NCI-H526 (cell line): ENCODE results near the gene MIA2.
"Not testable (repeated sequence)": the region's sequence is repeated elsewhere in the genome, so short reads cannot be mapped to it uniquely, and the experiment has no call there.

Experiments
- DNase-seq, 2 experiments: peaks; one replicate each; lab custom pipeline; 2025; lab: John Stamatoyannopoulos, UW

The MIA2 gene

GRCh38 chr14:39233680-39234326 lies at the start of gene MIA2:
Gene MIA2 (plus strand): TSS chr14:39233915. CDS start chr14:39234115, 200 bp downstream.
- DNase-seq: peak in 1 of 2 experiments; percentile 10

DNA sequence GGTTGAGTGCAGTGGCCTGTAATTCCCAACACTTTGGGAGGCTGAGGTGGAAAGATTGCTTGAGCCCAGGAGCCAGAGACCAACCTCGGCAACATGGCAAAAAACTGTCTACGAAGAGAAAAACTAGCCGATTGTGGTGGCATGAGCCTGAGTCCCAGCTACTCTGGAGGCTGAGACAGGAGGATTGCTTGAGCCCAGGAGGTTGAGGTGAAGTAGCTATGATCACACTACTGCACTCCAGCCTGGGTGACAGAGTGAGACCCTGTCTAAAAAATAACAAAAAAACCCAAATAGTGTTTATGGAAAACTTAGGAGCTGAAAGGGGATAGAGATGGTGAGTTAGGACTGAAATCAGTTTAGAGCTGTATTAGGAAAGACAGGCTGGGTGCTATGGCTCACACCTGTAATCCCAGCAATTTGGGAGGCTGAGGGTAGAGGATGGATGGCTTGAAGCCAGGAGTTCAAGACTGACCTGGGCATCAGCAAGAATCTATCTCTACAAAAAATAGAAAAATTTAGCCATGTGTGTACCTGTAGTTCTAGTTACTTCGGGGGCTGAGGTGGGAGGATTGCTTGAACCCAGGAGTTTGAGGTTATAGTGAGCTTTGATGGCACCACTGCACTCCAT lies 49.0 kb upstream of the MIA2 start:
- no peak for DNase-seq

- no peak for DNase-seq
These were observed 48.3 kb upstream of the MIA2 start for GRCh38 chr14:39185256-39186049.

DNA sequence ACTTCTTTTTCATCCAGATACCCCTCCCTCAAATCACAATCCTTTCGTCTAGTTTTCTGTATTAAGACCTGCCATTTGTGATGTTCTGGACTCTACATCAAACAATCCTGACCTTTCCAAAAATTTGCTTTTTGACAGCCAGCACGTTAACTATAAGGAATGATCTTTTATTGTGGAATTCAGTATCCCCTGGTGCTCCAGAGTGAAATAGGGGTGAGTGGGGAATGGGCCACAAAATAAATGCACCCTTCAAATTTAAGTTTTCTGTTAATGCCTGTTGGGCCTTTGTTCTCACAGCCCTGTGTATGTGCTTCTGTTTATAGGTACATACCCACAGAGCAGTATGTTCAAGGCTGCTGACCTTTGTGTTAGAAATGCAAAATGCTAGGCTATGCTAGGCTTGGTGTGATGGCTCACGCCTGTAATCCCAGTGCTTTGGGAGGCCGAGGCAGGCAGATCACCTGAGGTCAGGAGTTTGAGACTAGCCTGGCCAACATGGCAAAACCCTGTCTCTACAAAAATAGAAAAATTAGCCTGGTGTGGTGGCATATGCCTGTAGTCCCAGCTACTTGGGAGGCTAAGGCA lies 46.7 kb upstream of the MIA2 start:
- no peak for DNase-seq

DNA sequence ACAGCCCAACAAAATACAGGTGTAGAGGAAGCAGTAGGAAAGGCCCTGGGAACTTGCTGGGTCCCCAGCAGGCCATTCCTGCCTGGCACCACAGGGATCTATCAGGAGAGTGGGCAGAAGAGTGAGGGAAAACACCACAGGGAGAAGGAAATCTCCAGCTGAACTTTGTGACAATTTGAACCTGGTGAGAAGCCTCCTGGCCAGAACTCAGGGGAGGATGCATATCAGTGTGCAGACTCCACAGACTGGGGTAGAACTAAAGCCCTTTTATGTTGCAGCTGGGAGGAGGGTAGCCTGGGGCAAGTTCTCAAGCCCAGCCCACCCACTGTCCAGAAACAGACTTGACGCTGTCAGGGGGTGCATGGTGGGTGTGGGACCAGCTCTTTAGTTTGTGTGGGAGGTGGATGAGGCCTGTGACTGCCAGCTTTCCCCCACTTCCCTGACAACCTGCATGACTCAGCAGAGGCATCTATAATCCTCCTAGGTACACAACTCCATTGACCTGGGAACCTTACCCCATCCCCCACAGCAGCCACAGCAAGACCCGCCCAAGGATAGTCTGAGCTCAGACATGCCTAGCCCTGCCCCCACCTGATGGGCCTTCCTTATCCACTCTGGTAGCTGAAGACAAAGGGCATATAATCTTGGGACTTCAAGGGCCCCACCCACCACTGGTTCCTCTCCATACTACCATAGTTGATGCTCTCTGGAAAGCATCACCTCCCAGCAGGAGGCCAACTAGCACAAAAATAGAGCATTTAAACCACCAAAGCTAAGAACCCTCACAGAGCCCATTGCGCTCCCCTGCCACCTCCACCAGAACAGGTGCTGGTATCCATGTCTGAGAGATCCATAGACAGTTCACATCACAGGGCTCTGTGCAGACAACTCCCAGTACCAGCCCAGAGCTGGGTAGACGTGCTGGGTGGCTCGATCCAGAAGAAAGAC lies 29.8 kb upstream of the MIA2 start:
- no peak for DNase-seq

DNA sequence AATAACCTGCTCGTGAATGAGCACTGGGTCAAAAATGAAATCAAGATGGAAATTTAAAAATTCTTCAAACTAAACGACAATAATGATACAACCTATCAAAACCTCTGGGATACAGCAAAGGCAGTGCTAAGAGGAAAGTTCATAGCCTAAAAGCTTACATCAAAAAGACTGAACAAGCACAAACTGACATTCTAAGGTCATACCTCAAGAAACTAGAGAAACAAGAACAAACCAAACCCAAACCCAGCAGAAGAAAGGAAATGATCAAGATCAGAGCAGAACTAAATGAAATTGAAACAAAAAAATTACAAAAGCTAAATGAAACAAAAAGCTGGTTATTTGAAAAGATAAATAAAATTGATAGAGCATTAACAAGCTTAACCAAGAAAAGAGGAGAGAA lies 26.3 kb upstream of the MIA2 start:
- not testable (repeated sequence) for DNase-seq

DNA sequence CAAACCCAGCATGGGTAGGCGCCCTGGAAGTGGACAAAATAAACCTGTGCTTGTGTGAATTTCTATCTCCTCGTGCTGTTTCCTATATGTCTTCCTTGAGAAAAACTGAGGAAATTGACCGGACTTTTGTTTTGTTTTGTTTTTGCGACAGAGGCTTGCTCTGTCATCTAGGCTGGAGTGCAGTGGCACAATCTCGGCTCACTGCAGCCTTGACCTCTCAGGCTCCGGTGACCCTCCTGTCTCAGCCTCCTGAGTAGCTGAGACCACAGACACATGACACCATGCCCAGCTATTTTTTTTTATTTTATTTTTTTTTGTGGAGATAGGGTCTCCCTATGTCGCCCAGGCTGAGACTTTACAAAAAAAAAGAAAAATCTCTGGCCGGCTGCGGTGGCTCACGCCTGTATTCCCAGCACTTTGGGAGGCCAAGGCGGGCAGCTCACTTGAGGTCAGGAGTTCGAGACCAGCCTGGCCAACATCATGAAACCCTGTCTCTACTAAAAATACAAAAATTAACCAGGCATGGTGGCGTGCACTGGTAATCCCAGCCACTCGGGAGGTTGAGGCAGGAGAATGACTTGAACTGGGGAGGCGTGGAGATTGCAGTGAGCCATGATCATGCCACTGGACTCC lies 22.5 kb upstream of the MIA2 start:
- no peak for DNase-seq

- no peak for DNase-seq
These were observed 21.7 kb upstream of the MIA2 start for GRCh38 chr14:39212034-39212433.

DNA sequence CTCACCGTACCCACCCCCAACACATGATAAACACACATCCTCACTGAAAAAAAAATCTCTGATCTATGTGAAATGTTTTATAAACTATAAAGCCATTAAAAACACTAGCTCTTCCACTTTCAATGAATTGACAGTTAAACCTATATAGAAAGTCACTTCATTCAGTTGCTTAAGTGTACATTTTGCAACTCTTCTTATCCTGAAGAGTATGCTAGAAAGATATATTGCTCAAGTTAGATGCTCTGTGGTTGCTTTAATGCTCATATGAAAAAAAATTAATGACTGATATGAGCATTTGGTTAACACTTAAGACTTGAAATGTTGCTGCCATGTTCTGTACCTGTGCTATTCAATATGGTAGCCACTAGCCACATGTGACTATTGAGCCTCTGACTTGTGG lies 21.0 kb upstream of the MIA2 start:
- no peak for DNase-seq

DNA sequence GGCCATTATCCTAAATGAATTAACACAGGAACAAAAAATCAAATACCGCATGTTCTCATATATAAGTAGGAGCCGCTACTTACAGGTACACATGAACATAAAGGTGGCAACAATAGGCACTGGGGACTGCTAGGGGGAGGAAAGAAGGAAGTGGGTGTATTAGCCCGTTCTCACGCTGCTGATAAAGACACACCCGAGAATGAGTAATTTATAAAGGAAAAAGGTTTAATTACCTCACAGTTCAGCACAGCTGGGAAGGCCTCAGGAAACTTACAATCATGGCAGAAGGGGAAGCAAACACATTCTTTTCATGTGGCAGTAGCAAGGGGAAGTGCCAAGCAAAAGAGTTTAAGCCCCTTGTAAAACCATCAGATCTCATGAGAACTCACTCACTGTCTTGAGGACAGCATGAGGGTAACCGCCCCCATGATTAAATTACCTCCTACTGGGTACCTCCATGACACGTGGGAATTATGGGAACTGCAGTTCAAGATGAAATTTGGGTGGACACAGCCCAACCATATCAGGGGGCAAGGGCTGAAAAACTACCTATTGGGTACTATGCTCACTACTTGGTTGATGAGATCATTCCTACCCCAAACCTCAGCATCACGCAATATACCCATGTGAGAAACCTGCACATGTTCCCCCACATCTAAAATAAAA lies 16.4 kb upstream of the MIA2 start:
- no peak for DNase-seq

- DNase-seq: no peak
These were observed 15.4 kb upstream of the MIA2 start for GRCh38 chr14:39218171-39218769.

DNA sequence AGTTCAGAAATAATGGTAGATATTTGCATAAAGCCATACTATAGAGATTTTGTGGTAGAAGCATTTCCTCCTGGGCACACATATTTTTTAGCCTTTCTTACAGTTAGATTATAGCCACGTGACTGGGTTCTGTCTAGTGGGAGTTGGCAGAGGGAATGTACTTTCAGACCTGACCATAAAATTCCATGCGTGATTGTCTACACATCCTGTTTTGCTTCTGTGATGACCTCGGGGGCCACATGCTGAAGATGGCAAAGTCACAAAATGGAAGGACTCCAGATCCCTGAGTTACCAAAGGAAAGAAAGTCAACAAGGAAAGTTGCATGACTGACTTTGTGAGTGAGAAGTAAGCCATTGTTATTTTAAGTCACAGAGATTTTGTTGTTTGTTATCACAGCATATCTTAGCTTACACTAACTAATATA lies 14.6 kb upstream of the MIA2 start:
- no peak for DNase-seq

DNA sequence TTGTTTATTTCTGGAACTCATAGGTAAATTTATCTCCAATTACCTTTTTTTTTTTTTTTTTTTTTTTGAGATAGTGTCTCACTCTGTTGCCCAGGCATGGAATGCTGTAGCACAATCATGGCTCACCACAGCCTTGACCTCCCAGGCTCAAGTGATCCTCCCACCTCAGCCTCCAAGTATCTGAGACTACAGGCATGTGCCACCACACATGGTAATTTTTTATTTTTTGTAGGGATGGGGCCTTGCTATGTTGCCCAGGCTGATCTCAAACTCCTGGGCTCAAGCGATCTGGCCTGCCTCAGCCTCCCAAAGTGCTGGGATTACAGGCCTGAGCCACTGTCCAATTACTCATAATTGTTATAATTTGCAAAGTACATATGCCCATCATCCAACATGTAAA lies 13.2 kb upstream of the MIA2 start:
- not testable (repeated sequence) for DNase-seq

- DNase-seq: no peak
These were observed 5.7 kb upstream of the MIA2 start for GRCh38 chr14:39228044-39228443.

- DNase-seq: no peak
These were observed 5.0 kb upstream of the MIA2 start for GRCh38 chr14:39228509-39229221.

DNA sequence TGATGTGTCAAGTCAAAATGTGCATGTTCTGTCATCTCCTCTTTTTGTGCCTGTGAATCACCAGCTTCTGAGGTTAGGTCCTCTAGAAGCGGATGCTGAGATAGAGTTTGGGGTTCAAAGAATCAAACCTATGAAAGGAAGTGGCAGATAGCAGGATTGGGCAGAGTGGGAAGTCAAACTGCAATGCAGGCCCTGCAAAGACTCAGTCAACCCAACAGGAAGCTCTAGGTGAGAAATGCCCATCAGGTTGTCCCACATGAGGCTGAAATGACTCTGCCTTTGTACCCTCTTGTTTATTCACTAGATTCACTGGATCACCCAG lies 4.5 kb upstream of the MIA2 start:
- no peak for DNase-seq

- DNase-seq: no peak
These were observed 4.1 kb upstream of the MIA2 start for GRCh38 chr14:39229601-39230110.

- DNase-seq: no peak
These were observed 3.2 kb upstream of the MIA2 start for GRCh38 chr14:39230416-39231035.
